ENCODE measurements around the gene TEX22.

The TEX22 gene

GRCh38 chr14:105394714-105395537 lies 3.4 kb upstream of the TEX22 start:
- H3K4me3 ChIP-seq (replicated peaks in 1 of 2; ENCODE audit: low read depth in 2 of 2, low read length in 2 of 2), result no peak overlapping the region
- no peak for TF ChIP-seq CTCF (IDR thresholded peaks at IDR 0.05; ENCODE audit: low read depth, low read length)
- no peak for DNase-seq (ENCODE audit: low read depth in 2 of 2)

GRCh38 chr14:105395538-105395854 lies 2.8 kb upstream of the TEX22 start:
- no peak overlapping the region for H3K4me3 ChIP-seq (replicated peaks in 1 of 2; ENCODE audit: low read depth in 2 of 2, low read length in 2 of 2)
- DNase-seq (ENCODE audit: low read depth in 2 of 2), result no peak
- no peak for TF ChIP-seq CTCF (IDR thresholded peaks at IDR 0.05; ENCODE audit: low read depth, low read length)

DNA sequence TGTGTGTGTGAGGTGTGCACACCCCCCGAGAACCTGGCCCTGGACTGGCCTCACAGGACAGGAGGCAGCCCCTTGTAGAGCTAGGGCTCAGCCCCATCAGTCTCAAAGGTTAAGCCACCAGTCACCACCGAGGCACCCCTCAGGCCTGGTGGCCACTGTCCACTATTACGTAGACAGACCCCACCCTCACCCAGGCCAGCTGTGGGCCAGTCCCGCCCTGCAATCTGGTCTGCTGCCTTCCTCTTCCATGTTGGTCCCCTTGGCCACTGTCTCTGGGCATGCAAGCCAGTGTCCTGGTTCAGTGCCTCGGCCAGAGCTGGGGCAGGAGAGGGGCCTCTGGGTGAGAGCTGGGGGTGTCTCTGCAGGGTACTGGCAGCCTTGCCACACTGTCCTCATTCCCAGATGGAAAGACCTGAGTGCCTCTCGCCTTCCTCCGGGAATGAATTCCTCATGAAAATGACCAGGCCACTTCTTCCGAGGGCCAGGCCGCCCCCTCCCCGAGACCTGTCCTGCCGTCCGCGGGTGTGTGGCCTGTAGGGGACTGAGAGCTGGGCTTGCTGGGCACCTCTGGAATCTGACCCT lies 897 bp upstream of the TEX22 start:
- no peak for DNase-seq (ENCODE audit: low read depth in 2 of 2)
- no peak for TF ChIP-seq CTCF (IDR thresholded peaks at IDR 0.05; ENCODE audit: low read depth, low read length)
- H3K4me3 ChIP-seq (replicated peaks in 1 of 2; ENCODE audit: low read depth in 2 of 2, low read length in 2 of 2), result peak overlapping the region; percentile 73

DNA sequence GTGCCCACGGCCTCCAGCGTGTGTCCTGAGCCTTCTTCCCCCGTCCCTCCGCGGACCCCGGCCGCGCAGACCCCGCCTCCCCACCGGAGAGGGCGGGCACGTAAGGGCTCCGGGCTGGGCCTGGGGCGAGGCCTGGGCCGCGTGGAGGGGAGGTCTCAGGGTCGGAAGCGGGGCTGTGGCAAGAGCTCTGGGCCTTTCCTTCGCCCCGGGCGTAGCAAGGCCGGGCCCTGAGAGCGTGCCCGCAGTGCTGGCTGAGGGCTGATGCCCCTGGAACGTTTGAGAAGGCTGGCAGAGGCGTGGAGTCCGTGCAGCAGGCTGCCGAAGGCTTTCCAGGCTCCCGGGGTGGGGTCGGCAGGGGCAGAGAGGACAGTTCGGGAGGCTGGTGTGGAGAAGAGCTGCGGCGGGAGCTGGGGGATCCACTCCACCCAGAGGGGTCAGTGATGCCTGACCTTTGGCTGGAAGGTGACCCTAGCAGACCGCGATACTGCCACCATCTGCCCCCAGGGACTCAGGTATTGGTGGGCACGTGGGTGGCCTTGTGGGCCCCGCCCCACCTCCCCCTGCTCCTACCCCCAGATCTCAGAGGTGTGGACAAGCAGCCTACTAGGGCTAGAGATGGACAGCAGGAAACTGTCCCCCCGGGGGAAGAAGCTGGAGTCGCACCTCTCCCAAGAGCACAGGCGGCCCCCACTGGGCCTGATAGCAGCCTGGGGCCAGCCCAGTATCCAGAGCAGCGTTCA lies 558 bp downstream of the TEX22 start:
- no peak for TF ChIP-seq CTCF (IDR thresholded peaks at IDR 0.05; ENCODE audit: low read depth, low read length)
- peak; percentile 32 to 53 for DNase-seq (ENCODE audit: low read depth in 2 of 2)
- H3K4me3 ChIP-seq (replicated peaks in 1 of 2; ENCODE audit: low read depth in 2 of 2, low read length in 2 of 2), result peak overlapping the region; percentile 73

DNA sequence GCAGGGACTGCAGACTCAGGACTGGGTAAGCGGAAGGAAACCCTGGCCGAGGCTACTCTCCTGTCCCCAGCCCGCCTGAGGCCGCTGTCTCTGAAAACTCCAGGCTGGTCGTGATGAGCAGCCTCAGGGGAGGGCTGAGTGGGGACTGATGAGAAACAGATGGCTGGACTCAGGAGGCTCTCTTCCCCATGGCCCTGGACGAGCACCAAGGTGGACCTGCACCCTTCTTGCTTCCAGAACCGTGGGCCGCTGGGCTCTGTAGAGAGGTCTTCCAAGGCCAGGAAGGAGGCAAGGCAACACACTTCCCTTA lies 1.1 kb downstream of the TEX22 start:
- no peak for DNase-seq (ENCODE audit: low read depth in 2 of 2)
- H3K4me3 ChIP-seq (replicated peaks in 1 of 2; ENCODE audit: low read depth in 2 of 2, low read length in 2 of 2), result peak overlapping the region in 1 of 2 donors; percentile 73
- TF ChIP-seq CTCF (IDR thresholded peaks at IDR 0.05; ENCODE audit: low read depth, low read length), result no peak

DNA sequence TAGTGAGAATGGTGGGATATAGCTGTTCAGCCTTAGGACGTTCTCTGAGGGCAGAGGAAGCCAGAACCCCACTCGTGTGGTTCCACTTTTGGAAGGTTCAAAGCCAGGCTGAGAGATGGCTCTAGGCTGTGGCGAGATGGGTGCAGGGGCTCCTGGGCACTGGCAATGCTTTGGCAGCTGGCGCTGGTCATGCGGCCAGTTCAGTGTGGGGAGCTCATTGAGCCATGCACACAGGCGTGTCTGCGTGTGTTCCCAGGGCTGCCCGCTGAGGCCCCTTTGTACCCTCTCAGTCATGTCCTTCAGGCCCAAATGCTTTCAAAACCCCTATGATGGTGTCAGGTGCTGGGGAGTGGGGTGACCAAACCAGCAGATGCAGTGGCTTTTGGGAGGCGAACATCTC lies 1.7 kb downstream of the TEX22 start:
- DNase-seq (ENCODE audit: low read depth in 2 of 2), result no peak
- TF ChIP-seq CTCF (IDR thresholded peaks at IDR 0.05; ENCODE audit: low read depth, low read length), result no peak
- no peak overlapping the region for H3K4me3 ChIP-seq (replicated peaks in 1 of 2; ENCODE audit: low read depth in 2 of 2, low read length in 2 of 2)

Measured in cardiac fibroblast (primary cell).